ENCODE results near the gene GPR27.

GPR27 gene

GRCh38 chr3:71785532-71786216 lies 32.0 kb downstream of the GPR27 start:
- no peak for DNase-seq (ENCODE audit: low read depth)

- DNase-seq (ENCODE audit: low read depth): no peak
Measured at GRCh38 chr3:71786217-71786549, 32.5 kb downstream of the GPR27 start.

DNA sequence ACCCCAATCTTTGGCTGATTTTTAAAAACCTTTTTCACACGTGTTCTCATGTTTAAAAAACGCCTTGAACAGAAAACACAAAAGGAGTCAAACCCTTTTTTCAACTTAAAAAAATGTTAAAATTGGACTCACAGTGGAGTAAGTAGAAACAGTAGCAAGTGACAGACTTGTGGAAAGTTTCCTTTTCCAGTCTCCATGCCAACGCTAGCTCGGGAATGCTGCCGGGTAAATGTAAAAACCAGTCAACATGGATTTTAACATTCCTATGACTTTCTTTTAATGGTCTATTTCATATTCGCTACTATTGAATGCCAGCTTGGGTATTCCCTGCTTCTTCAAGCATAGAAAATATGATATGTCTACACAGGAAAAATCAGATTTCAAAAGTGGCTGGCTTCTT lies 32.9 kb downstream of the GPR27 start:
- DNase-seq (ENCODE audit: low read depth): no peak

DNA sequence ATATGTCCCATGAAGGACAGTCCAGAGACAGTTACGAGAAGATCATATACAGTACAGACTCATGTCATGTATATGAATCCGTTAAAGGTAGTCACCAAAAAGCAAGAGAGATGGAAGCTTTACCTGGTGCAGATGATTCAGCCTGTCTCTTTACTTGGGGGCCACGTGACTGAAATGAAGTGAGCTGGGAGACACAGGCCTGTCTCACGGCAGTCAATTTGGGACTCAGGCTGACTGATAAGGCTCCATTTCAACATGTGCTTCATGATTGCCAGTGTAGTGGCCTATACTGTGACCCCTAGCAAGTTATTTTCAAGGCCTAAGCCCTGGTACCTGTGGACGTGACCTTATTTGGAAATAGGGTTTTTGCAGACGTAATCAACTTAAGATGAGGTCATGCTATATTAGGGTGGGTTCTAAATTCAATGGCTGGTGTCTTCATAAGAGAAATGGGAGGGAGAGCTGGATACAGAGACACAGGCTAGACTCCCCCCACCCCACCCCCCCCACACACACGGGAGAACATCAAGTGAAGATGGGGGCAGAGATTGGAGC lies 34.3 kb downstream of the GPR27 start:
- DNase-seq (ENCODE audit: low read depth): no peak

- no peak for DNase-seq (ENCODE audit: low read depth)
Measured at GRCh38 chr3:71789922-71790321, 36.3 kb downstream of the GPR27 start.

DNA sequence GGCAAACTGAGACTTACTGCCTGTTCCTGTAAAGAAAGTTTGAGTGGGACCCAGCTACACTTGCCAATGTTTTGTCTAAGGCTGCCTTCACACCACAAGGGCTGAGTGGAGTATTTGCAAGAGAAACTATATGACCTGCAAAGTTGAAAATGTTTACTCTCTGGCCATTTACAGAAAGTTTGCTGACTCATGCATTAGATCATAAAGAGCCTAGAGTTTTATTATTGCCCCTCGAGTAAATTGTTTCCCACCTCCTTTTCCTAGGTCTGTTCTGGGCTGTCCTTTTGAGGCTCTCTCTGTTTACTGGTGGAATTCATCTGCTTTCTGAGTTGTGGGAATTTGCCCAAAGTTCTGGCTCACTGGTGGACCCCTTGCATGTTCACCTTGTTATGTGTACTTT lies 38.0 kb downstream of the GPR27 start:
- DNase-seq (ENCODE audit: low read depth): no peak

GRCh38 chr3:71796290-71796689 lies 42.6 kb downstream of the GPR27 start:
- DNase-seq (ENCODE audit: low read depth): no peak

- DNase-seq (ENCODE audit: low read depth): no peak
Measured at GRCh38 chr3:71797455-71797854, 43.8 kb downstream of the GPR27 start.

DNA sequence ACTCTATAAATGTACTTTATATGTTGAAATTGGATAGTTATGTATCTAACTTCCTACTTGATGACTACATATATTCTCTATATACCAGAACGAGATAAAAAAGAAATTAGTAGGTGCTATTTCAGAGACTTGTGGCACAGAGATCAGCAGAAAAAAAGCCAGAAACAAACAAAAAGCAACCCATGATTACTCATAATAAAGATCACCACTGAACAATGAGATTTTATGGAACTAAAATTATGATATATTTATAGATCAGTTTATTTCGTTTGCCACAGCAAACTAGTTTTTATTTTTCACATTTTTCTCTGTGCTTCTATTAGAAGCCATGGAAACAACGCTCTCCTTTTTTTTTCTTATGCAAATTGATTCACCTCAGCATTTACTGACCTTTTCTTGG lies 46.4 kb downstream of the GPR27 start:
- no peak for DNase-seq (ENCODE audit: low read depth)

DNA sequence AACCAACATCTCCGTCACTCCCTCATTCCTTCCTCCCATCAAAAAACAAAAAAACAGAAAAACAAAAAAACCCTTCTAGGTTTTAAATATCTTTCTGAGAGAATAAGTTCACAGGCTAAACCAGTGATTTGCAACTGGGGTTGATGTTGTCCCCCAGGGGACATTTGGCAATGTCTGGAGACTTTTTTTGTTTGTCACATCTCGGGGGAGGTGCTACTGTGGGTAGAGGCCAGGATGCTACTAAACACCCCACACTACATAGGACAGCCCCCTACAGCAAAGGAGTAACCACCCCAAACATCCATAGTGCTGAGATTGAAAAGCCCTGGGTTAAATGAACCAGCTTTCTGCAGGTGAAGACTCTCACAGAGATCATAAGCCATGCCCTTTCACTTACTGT lies 48.3 kb downstream of the GPR27 start:
- no peak for DNase-seq (ENCODE audit: low read depth)

DNA sequence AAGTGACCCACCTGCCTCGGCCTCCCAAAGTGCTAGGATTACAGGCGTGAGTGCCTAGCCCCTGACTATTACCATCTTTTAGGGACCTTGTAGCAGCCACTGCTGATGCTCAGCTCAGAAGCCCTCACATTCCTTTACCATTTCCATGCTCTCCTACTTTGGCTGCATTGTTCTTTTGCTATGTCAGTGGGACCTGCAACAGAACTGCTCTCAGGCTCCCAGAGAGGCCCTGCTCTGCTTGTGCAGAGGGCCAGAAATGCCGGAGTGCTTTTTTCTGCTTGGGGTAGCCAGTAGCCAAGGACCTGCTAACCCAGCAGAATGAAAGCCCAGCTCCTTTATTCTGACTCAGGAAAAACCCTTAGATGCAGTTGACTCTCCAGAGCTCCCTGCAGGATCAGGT lies 49.6 kb downstream of the GPR27 start:
- no peak for DNase-seq (ENCODE audit: low read depth)

DNA sequence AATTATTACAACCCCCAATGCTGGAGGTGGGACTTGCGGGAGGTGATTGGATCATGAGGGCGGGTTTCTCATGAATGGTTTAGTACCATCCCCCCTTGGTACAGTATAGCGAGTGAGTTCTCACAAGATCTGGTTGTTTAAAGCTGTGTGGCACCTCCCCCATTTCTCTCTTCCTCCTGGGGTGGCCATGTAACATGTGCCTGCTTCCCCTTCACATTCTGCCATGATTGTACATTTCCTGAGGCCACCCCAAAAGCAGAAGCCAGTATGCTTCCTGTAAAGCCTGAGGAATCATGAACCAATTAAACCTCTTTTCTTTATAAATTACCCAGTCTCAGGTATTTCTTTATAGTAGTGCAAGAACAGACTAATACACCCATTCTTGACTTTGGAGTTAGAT lies 51.5 kb downstream of the GPR27 start:
- DNase-seq (ENCODE audit: low read depth): no peak

DNA sequence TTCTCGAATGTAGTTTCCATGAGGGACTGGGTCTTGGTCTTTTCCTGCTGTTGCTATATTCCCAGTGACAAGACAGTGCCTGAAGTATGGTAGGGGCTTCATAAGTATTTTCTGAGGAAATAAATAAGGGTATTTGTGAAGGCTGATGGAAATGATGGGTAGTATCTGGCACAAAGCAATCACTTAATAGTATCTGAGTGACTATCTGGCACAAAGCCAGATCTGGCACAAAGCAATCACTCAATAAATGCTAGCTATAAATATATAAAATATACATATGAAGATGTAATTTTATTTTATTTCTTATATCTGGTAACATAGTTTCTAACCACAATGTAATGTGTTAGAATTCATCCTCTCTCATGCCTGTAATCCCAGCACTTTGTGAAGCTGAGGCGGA lies 52.0 kb downstream of the GPR27 start:
- DNase-seq (ENCODE audit: low read depth): no peak

Data from GM04504 (cell line).